ENCODE results near the gene GPR63. TPM values are rescaled to one million over a fixed set of nuclear protein-coding genes. Genes with fewer than 3 reads are reported as not detected.

GPR63 gene
- total and polyA plus RNA-seq, 4 donors: 0.03 to 0.14 (median 0.08) TPM; not detected in 1

- Histone ChIP-seq H3K36me3 (ENCODE audit: control insufficient read depth in 4 of 4, insufficient read depth in 3 of 4, low read depth in 1 of 4, low read length in 3 of 4) (no peaks in the 10 kb centered on the region), H3K4me1 (ENCODE audit: control insufficient read depth in 4 of 4, insufficient read depth in 4 of 4, low read length in 3 of 4) (no peaks in the 10 kb centered on the region), H3K27ac (ENCODE audit: low read depth in 1 of 2, low read length in 2 of 2) (no peak overlapping the region), H3K9me3 (ENCODE audit: control insufficient read depth in 4 of 4, low read length in 3 of 4) (no peaks in the 10 kb centered on the region), H3K4me3 (ENCODE audit: low read depth in 1 of 3, low read length in 3 of 3) (no peak overlapping the region), H3K27me3 (ENCODE audit: control insufficient read depth in 4 of 4, insufficient read depth in 4 of 4, low read length in 3 of 4) (peaks cover 0 to 3% (median under 1%) of the 10 kb centered on the region in 4 donors), H3K9ac (ENCODE audit: low read depth in 1 of 2, low read length in 2 of 2) (no peak overlapping the region)
- TF ChIP-seq RAD21 (IDR thresholded peaks at IDR 0.05) (no peak), YY1 (IDR thresholded peaks at IDR 0.05) (no peak), FOXA2 (IDR thresholded peaks at IDR 0.05) (no peak)
- no peak for DNase-seq (ENCODE audit: low spot score)
- WGBS: 80% methylated on average over 1 of the region's 1 CpG
These were observed 42.3 kb downstream of the GPR63 start for GRCh38 chr6:96794980-96795379.

- H3K36me3 ChIP-seq (ENCODE audit: control insufficient read depth in 4 of 4, insufficient read depth in 3 of 4, low read depth in 1 of 4, low read length in 3 of 4): no peaks in the 10 kb centered on the region
- TF ChIP-seq FOXA1 (IDR thresholded peaks at IDR 0.05): no peak
- TF ChIP-seq YY1 (IDR thresholded peaks at IDR 0.05): no peak
- no peak for TF ChIP-seq JUND (IDR thresholded peaks at IDR 0.05)
- TF ChIP-seq RXRA (IDR thresholded peaks at IDR 0.05): no peak
- no peak for TF ChIP-seq MAX (IDR thresholded peaks at IDR 0.05)
- TF ChIP-seq HNF4A (conservative IDR thresholded peaks at IDR 0.05): no peak
- TF ChIP-seq SP1 (IDR thresholded peaks at IDR 0.05): no peak
- no peak for TF ChIP-seq REST (IDR thresholded peaks at IDR 0.05)
- TF ChIP-seq TAF1 (conservative IDR thresholded peaks at IDR 0.05): no peak
- no peak for TF ChIP-seq HNF4G (IDR thresholded peaks at IDR 0.05)
- no peak for TF ChIP-seq ATF3 (IDR thresholded peaks at IDR 0.05)
- TF ChIP-seq FOXA2 (IDR thresholded peaks at IDR 0.05): no peak
- no peak for TF ChIP-seq RAD21 (IDR thresholded peaks at IDR 0.05)
- no peak for TF ChIP-seq EGR1 (IDR thresholded peaks at IDR 0.05; ENCODE audit: low read depth in 2 of 2)
- no peak for TF ChIP-seq NR2F2 (IDR thresholded peaks at IDR 0.05)
- no peak for TF ChIP-seq ZBTB33 (IDR thresholded peaks at IDR 0.05)
- no peak overlapping the region for H3K4me3 ChIP-seq (ENCODE audit: low read depth in 1 of 3, low read length in 3 of 3)
- H3K9ac ChIP-seq (ENCODE audit: low read depth in 1 of 2, low read length in 2 of 2): no peak overlapping the region
- 83% methylated on average over 4 of the region's 4 CpGs for WGBS
- no peak for DNase-seq (ENCODE audit: low spot score)
- H3K27me3 ChIP-seq (ENCODE audit: control insufficient read depth in 4 of 4, insufficient read depth in 4 of 4, low read length in 3 of 4): peaks cover 0 to 5% (median 2%) of the 10 kb centered on the region in 4 donors
- H3K27ac ChIP-seq (ENCODE audit: low read depth in 1 of 2, low read length in 2 of 2): no peak overlapping the region
- H3K4me1 ChIP-seq (ENCODE audit: control insufficient read depth in 4 of 4, insufficient read depth in 4 of 4, low read length in 3 of 4): no peaks in the 10 kb centered on the region
- no peaks in the 10 kb centered on the region for H3K9me3 ChIP-seq (ENCODE audit: control insufficient read depth in 4 of 4, low read length in 3 of 4)
These were observed 44.6 kb downstream of the GPR63 start for GRCh38 chr6:96792561-96793190.
